ENCODE data around the gene GEMIN8.

- TF ChIP-seq GATA2 (IDR thresholded peaks at IDR 0.05; ENCODE audit: low read depth, low read length) (peak; percentile 5; the same call in 1 of the 2 replicates), GATA3 (IDR thresholded peaks at IDR 0.05; ENCODE audit: low read depth, low read length) (no peak)
Measured at GRCh38 chrX:14029425-14030173, at the start of gene GEMIN8.
